ENCODE data around the gene ESPNL.

DNA sequence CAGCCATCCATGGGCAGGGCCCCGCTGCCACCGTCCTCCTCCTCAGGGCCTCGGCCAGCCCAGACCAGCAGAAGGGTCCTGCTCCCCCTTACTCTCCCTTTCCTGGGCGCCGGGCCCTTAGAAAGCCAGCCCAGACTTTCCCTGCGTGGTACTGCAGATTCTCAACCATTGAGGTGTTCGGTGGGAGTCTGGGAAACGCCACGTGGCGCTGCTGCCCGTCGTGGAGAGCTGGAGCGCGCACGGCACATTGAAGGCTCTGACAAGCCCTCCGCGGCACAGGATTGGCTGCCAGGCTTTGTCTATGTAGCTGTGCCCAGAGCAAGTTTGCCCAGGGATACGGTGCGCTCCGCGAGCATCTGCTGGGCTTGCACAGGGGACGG lies 27.9 kb downstream of the ESPNL start:
- TF ChIP-seq PRRX2 (CRISPR knock-in tag; IDR thresholded peaks at IDR 0.05), result no peak
- TF ChIP-seq CTCF (IDR thresholded peaks at IDR 0.05), result no peak

All from WTC11 (cell line).